ENCODE results near the gene TPK1.

TPK1 gene

GRCh38 chr7:144835652-144836544 is at the start of gene TPK1:
Gene TPK1, minus strand, starts transcription at chr7:144836053. Its CDS starts 451 bp downstream, at chr7:144835602.
- in situ Hi-C loops (cut with HindIII; ENCODE audit: low sequenced_read_pairs), result no loop called here
- peak within 1 kb of the TSS; percentile 84 for H3K4me3 ChIP-seq (ENCODE audit: low read depth, low read length)
- peak; percentile 74 for DNase-seq (ENCODE audit: low read depth)
- TF ChIP-seq, protein P1, sequence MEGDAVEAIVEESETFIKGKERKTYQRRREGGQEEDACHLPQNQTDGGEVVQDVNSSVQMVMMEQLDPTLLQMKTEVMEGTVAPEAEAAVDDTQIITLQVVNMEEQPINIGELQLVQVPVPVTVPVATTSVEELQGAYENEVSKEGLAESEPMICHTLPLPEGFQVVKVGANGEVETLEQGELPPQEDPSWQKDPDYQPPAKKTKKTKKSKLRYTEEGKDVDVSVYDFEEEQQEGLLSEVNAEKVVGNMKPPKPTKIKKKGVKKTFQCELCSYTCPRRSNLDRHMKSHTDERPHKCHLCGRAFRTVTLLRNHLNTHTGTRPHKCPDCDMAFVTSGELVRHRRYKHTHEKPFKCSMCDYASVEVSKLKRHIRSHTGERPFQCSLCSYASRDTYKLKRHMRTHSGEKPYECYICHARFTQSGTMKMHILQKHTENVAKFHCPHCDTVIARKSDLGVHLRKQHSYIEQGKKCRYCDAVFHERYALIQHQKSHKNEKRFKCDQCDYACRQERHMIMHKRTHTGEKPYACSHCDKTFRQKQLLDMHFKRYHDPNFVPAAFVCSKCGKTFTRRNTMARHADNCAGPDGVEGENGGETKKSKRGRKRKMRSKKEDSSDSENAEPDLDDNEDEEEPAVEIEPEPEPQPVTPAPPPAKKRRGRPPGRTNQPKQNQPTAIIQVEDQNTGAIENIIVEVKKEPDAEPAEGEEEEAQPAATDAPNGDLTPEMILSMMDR (IDR thresholded peaks at IDR 0.05; ENCODE audit: low read depth, low read length, missing control alignments), result no peak

DNA sequence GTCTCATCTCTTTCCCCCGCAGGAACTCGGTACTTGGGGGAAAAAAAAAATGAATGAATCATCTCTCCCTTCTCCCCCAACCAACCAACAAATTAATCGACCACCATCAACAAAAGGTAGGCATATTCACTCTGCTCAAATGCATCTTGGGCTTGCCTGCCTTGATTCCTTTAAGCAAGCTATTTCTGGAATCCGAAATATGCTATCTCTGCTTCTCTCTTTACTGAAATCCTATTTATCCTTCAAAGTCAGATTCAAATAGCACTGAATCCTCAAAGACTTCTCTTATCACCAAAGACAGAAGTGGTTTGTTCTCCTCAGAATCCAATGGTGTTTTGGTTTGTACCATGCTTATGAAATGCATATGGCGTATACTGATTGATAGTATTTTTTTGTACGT is 49.6 kb upstream of the TPK1 start:
- DNase-seq (ENCODE audit: low read depth), result no peak
- in situ Hi-C loops (cut with HindIII; ENCODE audit: low sequenced_read_pairs), result no loop called here
- no peak overlapping the region for H3K4me3 ChIP-seq (ENCODE audit: low read depth, low read length)
- TF ChIP-seq, protein P1 (IDR thresholded peaks at IDR 0.05; ENCODE audit: low read depth, low read length, missing control alignments), result no peak

DNA sequence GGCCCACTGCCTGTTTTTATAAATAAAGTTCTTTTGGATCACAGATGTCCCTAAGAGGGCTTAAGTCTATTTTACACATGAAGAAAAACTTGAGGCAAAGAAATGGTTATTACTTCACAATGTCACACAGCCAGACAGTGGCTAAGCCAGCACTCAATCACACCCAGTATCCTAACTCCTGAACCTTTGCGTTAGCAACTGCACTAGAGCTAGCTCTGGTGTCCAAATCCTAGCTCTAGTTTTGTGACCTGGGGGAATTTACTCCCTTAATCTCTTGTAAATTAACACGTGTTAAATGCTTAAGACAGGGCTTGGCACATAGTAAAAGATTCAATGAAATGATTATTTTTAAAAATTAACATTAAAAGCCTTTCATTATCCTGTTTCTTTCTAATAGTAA is 49.0 kb upstream of the TPK1 start:
- in situ Hi-C loops (cut with HindIII; ENCODE audit: low sequenced_read_pairs), result no loop called here
- no peak overlapping the region for H3K4me3 ChIP-seq (ENCODE audit: low read depth, low read length)
- no peak for DNase-seq (ENCODE audit: low read depth)
- TF ChIP-seq, protein P1 (IDR thresholded peaks at IDR 0.05; ENCODE audit: low read depth, low read length, missing control alignments), result no peak

GRCh38 chr7:144873316-144873845 is 37.5 kb upstream of the TPK1 start:
- in situ Hi-C loops (cut with HindIII; ENCODE audit: low sequenced_read_pairs), result no loop called here
- TF ChIP-seq, protein P1 (IDR thresholded peaks at IDR 0.05; ENCODE audit: low read depth, low read length, missing control alignments), result no peak
- H3K4me3 ChIP-seq (ENCODE audit: low read depth, low read length), result no peak overlapping the region
- no peak for DNase-seq (ENCODE audit: low read depth)

- TF ChIP-seq, protein P1 (IDR thresholded peaks at IDR 0.05; ENCODE audit: low read depth, low read length, missing control alignments), result no peak
- in situ Hi-C loops (cut with HindIII; ENCODE audit: low sequenced_read_pairs), result no loop called here
- no peak for DNase-seq (ENCODE audit: low read depth)
- no peak overlapping the region for H3K4me3 ChIP-seq (ENCODE audit: low read depth, low read length)
Observed at GRCh38 chr7:144869082-144869481, 33.2 kb upstream of the TPK1 start.

DNA sequence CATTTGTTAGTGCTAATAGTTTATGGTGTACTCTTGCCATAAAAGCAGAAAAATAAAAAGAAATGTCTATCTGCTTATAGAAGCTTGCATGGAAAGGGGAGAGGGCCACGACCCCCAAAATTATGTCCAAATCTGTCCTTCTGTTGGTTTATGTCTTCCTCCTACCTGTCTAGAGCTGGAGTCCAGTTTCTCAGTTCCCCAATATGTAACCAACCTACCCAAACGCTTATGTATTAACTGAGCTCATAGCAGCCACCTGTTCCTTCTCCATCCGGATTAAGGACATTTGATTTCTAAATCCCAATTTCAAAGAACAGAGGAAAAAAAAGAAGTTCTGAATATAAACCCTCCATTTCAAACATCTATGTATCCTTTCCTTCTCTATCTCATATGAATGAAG is 30.3 kb upstream of the TPK1 start:
- no peak overlapping the region for H3K4me3 ChIP-seq (ENCODE audit: low read depth, low read length)

More for the DNA sequence above, 30.3 kb upstream of the TPK1 start:
- no peak for DNase-seq (ENCODE audit: low read depth)
- in situ Hi-C loops (cut with HindIII; ENCODE audit: low sequenced_read_pairs), result no loop called here
- TF ChIP-seq, protein P1 (IDR thresholded peaks at IDR 0.05; ENCODE audit: low read depth, low read length, missing control alignments), result no peak
